Measurements from ENCODE around the gene COG8. TPM values are rescaled to one million over a fixed set of nuclear protein-coding genes. Genes with fewer than 3 reads are reported as not detected.

Gene COG8
- total RNA-seq (10 to 100 TPM; 32.2 to 57.6 (median 42.5) TPM), polyA plus RNA-seq (10 to 100 TPM in 2 of 3 donors, 1 to 10 TPM in 1; 9.6 to 26.2 (median 14.8) TPM)

DNA sequence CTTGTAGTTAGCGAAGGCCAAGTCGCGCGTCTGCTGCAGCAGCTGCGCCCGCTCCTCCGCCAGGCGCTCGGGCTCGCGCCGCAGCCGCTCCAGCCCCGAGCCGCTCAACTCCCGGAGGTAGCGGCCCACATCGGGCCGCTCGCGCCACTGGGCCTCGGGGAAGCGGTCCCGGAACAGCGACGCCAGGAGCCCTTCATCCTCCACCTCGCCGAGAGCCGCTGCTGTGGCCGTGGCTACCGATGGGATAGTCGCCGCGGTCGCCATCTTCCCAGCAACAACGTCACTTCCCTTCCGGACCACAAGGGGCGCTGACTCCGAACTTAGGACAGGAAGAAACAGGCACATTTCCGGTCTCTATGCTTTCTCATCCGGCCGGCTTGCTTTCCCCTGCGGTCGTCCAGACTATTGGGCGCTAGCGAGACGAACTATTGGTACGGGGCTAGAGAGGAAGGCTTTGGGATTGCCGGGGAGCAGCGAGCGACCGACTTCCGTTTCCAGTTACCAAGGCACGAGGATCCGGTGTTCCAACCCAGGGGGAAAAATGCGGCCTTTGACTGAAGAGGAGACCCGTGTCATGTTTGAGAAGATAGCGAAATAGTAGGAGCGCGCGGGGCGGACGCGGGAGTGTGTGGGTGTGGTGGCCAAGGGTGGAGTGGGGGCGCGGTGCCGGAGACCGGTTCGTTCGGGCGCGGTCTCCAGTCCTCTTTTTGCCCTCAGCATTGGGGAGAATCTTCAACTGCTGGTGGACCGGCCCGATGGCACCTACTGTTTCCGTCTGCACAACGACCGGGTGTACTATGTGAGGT is at the start of gene COG8, which contains the start of gene NIP7:
Gene COG8, minus strand, starts transcription at position 276 of the 806 bp plus-strand sequence. Its CDS starts 12 bp downstream, at position 264.
Gene NIP7, plus strand, starts transcription at position 484 of the 806 bp plus-strand sequence. Its CDS starts 58 bp downstream, at position 542.
- TF ChIP-seq POLR2A (IDR thresholded peaks at IDR 0.05) (peak in 1 of 2 donors; percentile 30), POLR2AphosphoS5 (IDR thresholded peaks at IDR 0.05) (peak; percentile 33 to 85 (median 82)), EP300 (IDR thresholded peaks at IDR 0.05) (no peak)
- TF ChIP-seq, protein P1, sequence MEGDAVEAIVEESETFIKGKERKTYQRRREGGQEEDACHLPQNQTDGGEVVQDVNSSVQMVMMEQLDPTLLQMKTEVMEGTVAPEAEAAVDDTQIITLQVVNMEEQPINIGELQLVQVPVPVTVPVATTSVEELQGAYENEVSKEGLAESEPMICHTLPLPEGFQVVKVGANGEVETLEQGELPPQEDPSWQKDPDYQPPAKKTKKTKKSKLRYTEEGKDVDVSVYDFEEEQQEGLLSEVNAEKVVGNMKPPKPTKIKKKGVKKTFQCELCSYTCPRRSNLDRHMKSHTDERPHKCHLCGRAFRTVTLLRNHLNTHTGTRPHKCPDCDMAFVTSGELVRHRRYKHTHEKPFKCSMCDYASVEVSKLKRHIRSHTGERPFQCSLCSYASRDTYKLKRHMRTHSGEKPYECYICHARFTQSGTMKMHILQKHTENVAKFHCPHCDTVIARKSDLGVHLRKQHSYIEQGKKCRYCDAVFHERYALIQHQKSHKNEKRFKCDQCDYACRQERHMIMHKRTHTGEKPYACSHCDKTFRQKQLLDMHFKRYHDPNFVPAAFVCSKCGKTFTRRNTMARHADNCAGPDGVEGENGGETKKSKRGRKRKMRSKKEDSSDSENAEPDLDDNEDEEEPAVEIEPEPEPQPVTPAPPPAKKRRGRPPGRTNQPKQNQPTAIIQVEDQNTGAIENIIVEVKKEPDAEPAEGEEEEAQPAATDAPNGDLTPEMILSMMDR (IDR thresholded peaks at IDR 0.05), result peak; percentile 76 to 91 (median 89)
- peak within 1 kb of the TSS; percentile 90 to 95 (median 93) for H3K27ac ChIP-seq
- peaks cover 8 to 58% (median 22%) of the 10 kb centered on the region in 4 donors for H3K36me3 ChIP-seq
- WGBS, 2 donors, result 0% methylated on average over 77 of the region's 77 CpGs
- peaks cover 0 to 31% (median 29%) of the 10 kb centered on the region in 4 donors for H3K4me1 ChIP-seq
- intact Hi-C loops (cut with DNase I), result loop anchor here (2.0 kb wide), 1 partner anchor 29 kb away; the partner anchor contains the start of gene VPS4A
- peak; percentile 97 for DNase-seq
- no peaks in the 10 kb centered on the region for H3K27me3 ChIP-seq
- peak within 1 kb of the TSS; percentile 80 to 98 (median 88) for H3K4me3 ChIP-seq
- H3K9me3 ChIP-seq, result no peaks in the 10 kb centered on the region

DNA sequence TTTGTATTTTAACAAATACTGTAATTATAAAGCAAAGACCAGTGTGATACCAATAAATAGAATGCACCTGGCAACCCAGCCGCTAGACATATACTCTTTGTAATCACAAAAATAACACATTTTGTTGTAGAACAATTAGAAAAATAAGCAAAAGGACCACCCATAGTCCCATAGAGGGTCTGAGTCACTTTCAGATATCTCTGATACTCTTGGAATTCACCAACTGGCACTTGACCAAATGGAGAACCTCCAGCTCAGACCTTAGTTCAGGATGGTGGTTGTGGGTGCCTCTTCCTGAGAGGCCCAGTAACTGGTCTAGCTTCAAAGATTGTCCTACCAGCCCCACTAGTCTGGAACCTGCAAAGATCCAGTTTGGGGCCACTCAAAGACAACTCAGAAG is 47.2 kb upstream of the COG8 start:
- TF ChIP-seq, protein P1 (IDR thresholded peaks at IDR 0.05), result no peak
- no peak for TF ChIP-seq EP300 (IDR thresholded peaks at IDR 0.05)
- no peak for TF ChIP-seq POLR2A (IDR thresholded peaks at IDR 0.05)
- no peak for TF ChIP-seq POLR2AphosphoS5 (IDR thresholded peaks at IDR 0.05)
- intact Hi-C loops (cut with DNase I), result loop anchor here (5.0 kb wide), 1 partner anchor 36 kb away; the partner anchor contains the start of gene CYB5B
- peak overlapping the region; percentile 91 to 98 (median 92) for H3K27ac ChIP-seq

GRCh38 chr16:69384974-69385373 is 45.6 kb upstream of the COG8 start:
- no peaks in the 10 kb centered on the region for H3K9me3 ChIP-seq
- TF ChIP-seq, protein P1 (IDR thresholded peaks at IDR 0.05), result no peak
- TF ChIP-seq EP300 (IDR thresholded peaks at IDR 0.05) (no peak), POLR2AphosphoS5 (IDR thresholded peaks at IDR 0.05) (no peak), POLR2A (IDR thresholded peaks at IDR 0.05) (no peak)
- 2 to 6% methylated on average over 6 of the region's 6 CpGs for WGBS, 2 donors
- no peak for DNase-seq
- H3K27me3 ChIP-seq, result no peaks in the 10 kb centered on the region
- peaks cover 4 to 40% (median 14%) of the 10 kb centered on the region in 4 donors for H3K36me3 ChIP-seq
- intact Hi-C loops (cut with DNase I), result loop anchor here (2.0 to 5.0 kb wide), 2 partner anchors 37 to 54 kb away; partner anchors contain the start of genes CYB5B and PDF
- peak overlapping the region; percentile 91 to 98 (median 92) for H3K27ac ChIP-seq
- peak overlapping the region; percentile 76 to 89 (median 84) for H3K4me3 ChIP-seq
- H3K4me1 ChIP-seq, result peaks cover 0 to 23% (median 12%) of the 10 kb centered on the region in 4 donors

More for the DNA sequence above, 47.2 kb upstream of the COG8 start:
- Histone ChIP-seq H3K9me3 (no peaks in the 10 kb centered on the region), H3K36me3 (peaks cover 0 to 26% (median 9%) of the 10 kb centered on the region in 4 donors), H3K27me3 (no peaks in the 10 kb centered on the region), H3K4me1 (peaks cover 0 to 23% (median 12%) of the 10 kb centered on the region in 4 donors), H3K4me3 (no peak overlapping the region)
- no peak for DNase-seq
- WGBS, 2 donors, result 84 to 86% methylated on average over 1 of the region's 1 CpG

GRCh38 chr16:69382421-69382820 is 43.1 kb upstream of the COG8 start:
- Histone ChIP-seq H3K4me1 (peaks cover 0 to 23% (median 12%) of the 10 kb centered on the region in 4 donors), H3K9me3 (no peaks in the 10 kb centered on the region), H3K36me3 (peaks cover 10 to 64% (median 20%) of the 10 kb centered on the region in 4 donors), H3K27ac (no peak overlapping the region), H3K27me3 (no peaks in the 10 kb centered on the region), H3K4me3 (no peak overlapping the region)
- intact Hi-C loops (cut with DNase I), result no loop called here
- TF ChIP-seq, protein P1 (IDR thresholded peaks at IDR 0.05), result no peak
- TF ChIP-seq POLR2AphosphoS5 (IDR thresholded peaks at IDR 0.05), result no peak
- TF ChIP-seq POLR2A (IDR thresholded peaks at IDR 0.05), result no peak
- no peak for DNase-seq
- 93 to 98% methylated on average over 2 of the region's 2 CpGs for WGBS, 2 donors
